Chondrocyte (in vitro differentiated cells): ENCODE results near the gene ATF4. TPM values are rescaled to one million over a fixed set of nuclear protein-coding genes. Genes with fewer than 3 reads are reported as not detected.

Source experiments
- DNase-seq: peaks from one replicate; pipeline ENCODE4 v3.0.0; 2021; ENCODE audit warnings: mixed read lengths, low spot score
- H3K27ac Mint-ChIP-seq: one replicate; pipeline ENCODE4 v1.8.0; 2021; ENCODE audit warnings: mild to moderate bottlenecking, moderate library complexity, mixed read lengths; ENCODE audit not compliant: unreplicated experiment
- H3K27me3 Mint-ChIP-seq: 2 replicates; pipeline ENCODE4 v1.8.0; 2021; ENCODE audit warnings: low read depth, mixed read lengths
- H3K36me3 Mint-ChIP-seq: 2 replicates; pipeline ENCODE4 v1.8.0; 2021; ENCODE audit warnings: low read depth, mixed read lengths
- H3K4me1 Mint-ChIP-seq: 2 replicates; pipeline ENCODE4 v1.8.0; 2021; ENCODE audit warnings: low read depth, mild to moderate bottlenecking, mixed read lengths
- H3K4me3 Mint-ChIP-seq: one replicate; pipeline ENCODE4 v1.8.0; 2021; ENCODE audit warnings: mild to moderate bottlenecking, moderate library complexity, mixed read lengths; ENCODE audit not compliant: unreplicated experiment
- H3K9me3 Mint-ChIP-seq: 2 replicates; pipeline ENCODE4 v1.8.0; 2021; ENCODE audit warnings: low read depth, mixed read lengths
- CTCF ChIP-seq: fragments of 200-600 bp; sonication (generic); IDR thresholded peaks from 2 replicates; pipeline ENCODE4 v1.5.0; 2021; ENCODE audit warnings: antibody characterized with exemption, mild to moderate bottlenecking, moderate library complexity
- total RNA-seq: library from RNA; stranded (reverse); gene quantifications from 3 replicates; pipeline ENCODE4 v1.2.1, GENCODE V29; 2021

Gene ATF4
- total RNA-seq, 1 donor from 2014 or later = 541 TPM

GRCh38 chr22:39498802-39499201 lies 21.6 kb upstream of the ATF4 start:
- DNase-seq = no peak
- Mint-ChIP-seq H3K4me1 (peaks cover 26% of the 10 kb centered on the region), H3K27me3 (no peaks in the 10 kb centered on the region), H3K9me3 (no peaks in the 10 kb centered on the region), H3K27ac (no peak overlapping the region), H3K36me3 (peaks cover 1% of the 10 kb centered on the region), H3K4me3 (no peak overlapping the region)
- no peak for TF ChIP-seq CTCF

DNA sequence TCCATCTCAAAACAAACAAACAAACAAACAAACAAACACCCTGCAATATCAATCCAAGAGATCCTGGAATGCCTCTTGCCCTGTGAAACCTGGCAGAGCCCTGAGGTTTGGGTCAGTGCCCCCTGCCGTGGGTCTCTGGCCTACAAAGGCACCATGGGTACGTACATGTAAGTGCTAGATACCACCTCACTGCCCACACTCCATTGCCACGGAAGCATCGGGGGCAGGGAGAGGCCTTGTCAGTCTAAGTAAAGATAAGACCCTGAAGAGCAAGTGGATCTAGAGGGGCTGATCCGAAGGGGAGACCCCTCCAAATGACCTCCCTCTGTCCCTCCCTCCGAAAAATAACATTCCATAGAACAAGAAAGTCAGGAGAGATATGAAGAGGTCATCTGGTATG lies 20.3 kb upstream of the ATF4 start:
- DNase-seq = no peak
- H3K9me3 Mint-ChIP-seq = no peaks in the 10 kb centered on the region
- H3K36me3 Mint-ChIP-seq = peaks cover 1% of the 10 kb centered on the region
- H3K27ac Mint-ChIP-seq = no peak overlapping the region
- no peak overlapping the region for H3K4me3 Mint-ChIP-seq
- no peaks in the 10 kb centered on the region for H3K27me3 Mint-ChIP-seq
- H3K4me1 Mint-ChIP-seq = peaks cover 21% of the 10 kb centered on the region
- TF ChIP-seq CTCF = no peak

- TF ChIP-seq CTCF = no peak
- DNase-seq = no peak
- H3K36me3 Mint-ChIP-seq = peaks cover 16% of the 10 kb centered on the region
- H3K27ac Mint-ChIP-seq = peak overlapping the region; percentile 97
- H3K27me3 Mint-ChIP-seq = no peaks in the 10 kb centered on the region
- H3K9me3 Mint-ChIP-seq = no peaks in the 10 kb centered on the region
- H3K4me1 Mint-ChIP-seq = peaks cover 17% of the 10 kb centered on the region
- H3K4me3 Mint-ChIP-seq = peak overlapping the region; percentile 98
Observed at GRCh38 chr22:39501644-39502108, 18.7 kb upstream of the ATF4 start.

DNA sequence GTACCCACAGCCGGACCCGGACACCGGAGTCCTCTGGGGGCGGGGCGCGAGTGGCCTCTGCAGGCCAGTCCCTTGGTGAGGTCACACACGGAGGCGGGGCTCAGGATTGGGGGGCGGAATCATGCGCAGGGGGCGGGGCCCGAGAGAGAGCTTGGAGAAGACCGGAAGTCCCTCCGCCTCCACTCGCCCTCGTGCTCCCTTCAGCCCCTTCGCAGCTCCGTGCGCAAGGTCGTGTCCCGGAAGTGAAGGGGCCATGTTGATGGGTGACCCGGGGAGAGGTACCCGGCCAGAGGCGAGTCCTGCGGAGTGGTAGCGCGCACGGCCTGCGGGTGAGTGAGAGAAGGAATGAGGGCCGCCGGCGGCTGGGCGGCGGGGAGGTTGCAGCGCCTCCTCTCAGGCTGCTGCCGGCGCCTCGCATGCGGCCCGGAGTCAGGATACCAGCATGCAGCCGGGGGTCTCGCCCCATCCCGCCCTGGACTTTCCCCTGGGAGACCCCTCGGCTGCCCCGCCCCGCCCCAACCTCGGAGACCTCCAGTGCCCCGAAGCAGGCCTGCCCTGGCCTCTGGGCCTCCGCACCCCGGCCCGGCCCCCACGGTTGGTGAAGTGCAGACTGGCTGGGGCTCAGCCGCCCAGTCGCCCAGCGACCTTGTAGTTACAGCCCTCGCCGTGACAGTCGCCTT lies 18.1 kb upstream of the ATF4 start, which contains the start of gene MIEF1:
Gene MIEF1 (plus strand): TSS at position 182 of the 680 bp plus-strand sequence. CDS start 9,005 bp downstream, outside the sequence.
- H3K4me3 Mint-ChIP-seq = peak within 1 kb of the TSS; percentile 98
- DNase-seq = peak; percentile 98
- H3K36me3 Mint-ChIP-seq = peaks cover 19% of the 10 kb centered on the region
- peak; percentile 60 for TF ChIP-seq CTCF
- H3K27me3 Mint-ChIP-seq = no peaks in the 10 kb centered on the region
- H3K4me1 Mint-ChIP-seq = peaks cover 17% of the 10 kb centered on the region
- peak within 1 kb of the TSS; percentile 97 for H3K27ac Mint-ChIP-seq
- no peaks in the 10 kb centered on the region for H3K9me3 Mint-ChIP-seq

GRCh38 chr22:39502789-39503409 lies 17.5 kb upstream of the ATF4 start:
- peak overlapping the region; percentile 79 for H3K27ac Mint-ChIP-seq
- no peak for TF ChIP-seq CTCF
- peaks cover 19% of the 10 kb centered on the region for H3K36me3 Mint-ChIP-seq
- H3K4me1 Mint-ChIP-seq = peaks cover 17% of the 10 kb centered on the region
- peak overlapping the region; percentile 98 for H3K4me3 Mint-ChIP-seq
- no peak for DNase-seq
- no peaks in the 10 kb centered on the region for H3K27me3 Mint-ChIP-seq
- no peaks in the 10 kb centered on the region for H3K9me3 Mint-ChIP-seq
